Liver (tissue), 3 donors: ENCODE measurements around the gene UGT1A7.

ENCODE experiments used
- FOXA1 ChIP-seq: IDR thresholded peaks from 2 replicates; pipeline ENCODE4 v1.6.1; 2016; ENCODE audit warnings: antibody characterized with exemption
- RAD21 ChIP-seq, 2 donors: IDR thresholded peaks; 2 replicates each; pipeline ENCODE4 v1.6.1; 2016; ENCODE audit warnings: antibody characterized with exemption in 2 of 2, mild to moderate bottlenecking in 2 of 2
- TF ChIP-seq, protein P1 (sequence below): fragments of 150-350 bp; IDR thresholded peaks from 2 replicates; pipeline ENCODE4 v1.5.1; 2017; ENCODE audit warnings: improper control_type of control experiment, low read depth, low read length; ENCODE audit not compliant: missing input control
- donor health status: healthy.
- donor health status: healthy.

DNA sequence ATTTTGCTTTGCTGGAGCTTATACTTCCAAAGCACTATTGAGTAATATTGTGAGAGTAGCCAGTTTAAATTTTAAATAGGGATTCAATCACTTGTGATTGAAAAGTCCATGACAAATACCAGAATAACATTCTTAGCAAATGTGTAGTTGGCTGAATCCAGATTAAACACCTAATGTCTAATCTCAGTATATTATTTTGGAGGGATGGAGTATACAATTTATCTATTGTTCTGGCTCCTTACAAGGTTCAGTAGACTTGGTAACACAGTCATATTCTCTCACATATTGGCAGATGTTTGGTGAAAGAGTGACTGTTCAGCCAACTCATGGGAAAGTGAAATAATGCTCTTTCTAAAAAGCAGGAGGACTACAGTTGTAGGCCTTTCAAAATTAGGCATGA is 7.8 kb upstream of the UGT1A7 start:
- TF ChIP-seq, protein P1, sequence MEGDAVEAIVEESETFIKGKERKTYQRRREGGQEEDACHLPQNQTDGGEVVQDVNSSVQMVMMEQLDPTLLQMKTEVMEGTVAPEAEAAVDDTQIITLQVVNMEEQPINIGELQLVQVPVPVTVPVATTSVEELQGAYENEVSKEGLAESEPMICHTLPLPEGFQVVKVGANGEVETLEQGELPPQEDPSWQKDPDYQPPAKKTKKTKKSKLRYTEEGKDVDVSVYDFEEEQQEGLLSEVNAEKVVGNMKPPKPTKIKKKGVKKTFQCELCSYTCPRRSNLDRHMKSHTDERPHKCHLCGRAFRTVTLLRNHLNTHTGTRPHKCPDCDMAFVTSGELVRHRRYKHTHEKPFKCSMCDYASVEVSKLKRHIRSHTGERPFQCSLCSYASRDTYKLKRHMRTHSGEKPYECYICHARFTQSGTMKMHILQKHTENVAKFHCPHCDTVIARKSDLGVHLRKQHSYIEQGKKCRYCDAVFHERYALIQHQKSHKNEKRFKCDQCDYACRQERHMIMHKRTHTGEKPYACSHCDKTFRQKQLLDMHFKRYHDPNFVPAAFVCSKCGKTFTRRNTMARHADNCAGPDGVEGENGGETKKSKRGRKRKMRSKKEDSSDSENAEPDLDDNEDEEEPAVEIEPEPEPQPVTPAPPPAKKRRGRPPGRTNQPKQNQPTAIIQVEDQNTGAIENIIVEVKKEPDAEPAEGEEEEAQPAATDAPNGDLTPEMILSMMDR = no peak
- TF ChIP-seq FOXA1 = no peak
- no peak for TF ChIP-seq RAD21 (IDR thresholded peaks at IDR 0.05)
